Activated T-cell treated with anti-CD3 and anti-CD28 coated beads, Interleukin-2, amount 50 U/mL, for 48 hours (primary cell): ENCODE measurements around the gene GRAMD1C.
"Not testable (repeated sequence)": the region's sequence is repeated elsewhere in the genome, so short reads cannot be mapped to it uniquely, and the experiment has no call there.

Experiments used
- DNase-seq, 2 experiments: peaks; one replicate each; pipeline ENCODE4 v3.0.0-alpha.2; 2020

GRAMD1C gene

DNA sequence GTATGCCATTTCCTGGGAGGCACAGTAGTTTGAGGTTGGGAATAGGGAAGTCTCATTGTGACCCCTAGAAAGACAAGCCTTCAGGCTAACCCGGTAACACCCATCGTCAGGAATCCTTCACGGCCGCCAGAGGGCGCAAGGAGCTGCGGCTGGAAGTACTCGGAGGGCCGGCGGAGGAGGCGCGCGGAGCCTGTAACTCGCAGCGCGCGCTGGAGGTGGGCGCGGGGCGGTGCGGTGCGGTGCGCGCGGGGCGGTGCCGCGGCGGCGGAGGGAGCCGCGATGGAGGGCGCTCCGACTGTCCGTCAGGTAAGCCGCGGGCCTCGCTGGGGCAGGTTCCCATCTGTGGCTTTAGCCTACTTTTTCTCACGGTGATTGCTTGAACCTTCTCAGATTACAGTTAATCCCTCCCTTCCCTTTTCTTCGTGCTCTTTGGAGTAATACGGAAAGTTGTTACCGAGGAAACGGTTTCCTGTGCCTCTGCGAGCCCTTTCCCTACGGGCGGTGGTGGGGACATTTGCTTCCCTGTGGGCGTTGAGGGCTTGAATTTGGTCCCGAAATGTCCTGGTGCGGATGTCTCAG is at the start of gene GRAMD1C:
TSS of gene GRAMD1C (plus strand) at position 158 of the 579 bp plus-strand sequence. CDS start at position 280, 122 bp downstream.
- DNase-seq: peak; percentile 83 to 87

DNA sequence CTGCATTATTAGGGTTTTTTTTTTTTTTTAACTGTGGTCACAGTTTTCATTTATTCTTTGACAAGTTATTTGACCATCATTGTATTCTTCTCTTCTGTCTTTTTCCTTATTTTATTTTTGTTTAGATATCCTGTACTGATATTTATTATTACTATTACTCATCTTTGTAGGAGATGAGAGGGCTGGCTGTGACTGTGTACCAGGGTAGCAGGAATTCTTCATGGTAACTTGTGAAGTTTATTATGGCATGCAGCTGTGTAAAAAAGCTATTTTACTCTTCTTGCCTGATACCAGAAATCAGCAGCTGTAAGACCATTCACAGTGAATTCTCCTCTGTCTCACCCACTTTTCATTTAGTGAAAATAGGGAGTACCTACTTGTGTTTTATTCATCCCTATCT is 47.2 kb upstream of the GRAMD1C start:
- DNase-seq: no peak

DNA sequence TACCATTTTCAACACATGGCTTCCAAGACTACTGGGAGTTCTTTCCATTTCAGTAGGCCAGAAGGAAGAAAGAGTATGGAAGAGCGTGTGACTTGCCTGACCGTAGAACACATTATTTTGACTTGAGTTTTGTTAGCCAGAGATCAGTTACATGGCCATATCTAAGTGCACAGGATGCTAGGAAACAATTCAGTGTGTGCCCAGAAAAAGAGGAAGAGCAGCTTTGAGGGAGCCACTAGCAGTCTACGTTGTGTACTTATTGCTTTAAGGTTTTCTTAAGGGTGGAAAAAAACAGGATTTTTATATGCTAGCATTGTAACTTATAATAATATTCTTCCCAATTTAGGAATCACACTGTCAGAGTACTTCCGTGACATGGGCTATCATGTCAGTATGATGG is 44.1 kb upstream of the GRAMD1C start:
- no peak for DNase-seq

DNA sequence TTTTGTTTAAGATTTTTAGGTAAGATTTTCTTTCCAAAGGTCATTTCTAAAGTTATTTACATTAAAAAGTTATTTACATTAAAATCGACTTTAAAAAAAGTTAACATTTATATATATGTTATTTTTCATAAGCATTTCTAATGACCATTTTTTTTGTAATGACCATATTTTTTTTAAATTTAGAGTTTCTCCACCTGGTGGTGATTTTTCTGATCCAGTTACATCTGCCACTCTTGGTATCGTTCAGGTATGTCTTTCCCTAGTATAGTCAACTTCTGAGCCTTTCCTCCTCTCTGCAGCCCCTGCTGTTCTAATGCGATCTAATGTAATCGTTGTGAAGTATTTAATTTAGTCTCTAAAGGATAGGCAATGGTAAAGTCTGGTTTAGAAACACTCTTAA is 42.9 kb upstream of the GRAMD1C start:
- no peak for DNase-seq

DNA sequence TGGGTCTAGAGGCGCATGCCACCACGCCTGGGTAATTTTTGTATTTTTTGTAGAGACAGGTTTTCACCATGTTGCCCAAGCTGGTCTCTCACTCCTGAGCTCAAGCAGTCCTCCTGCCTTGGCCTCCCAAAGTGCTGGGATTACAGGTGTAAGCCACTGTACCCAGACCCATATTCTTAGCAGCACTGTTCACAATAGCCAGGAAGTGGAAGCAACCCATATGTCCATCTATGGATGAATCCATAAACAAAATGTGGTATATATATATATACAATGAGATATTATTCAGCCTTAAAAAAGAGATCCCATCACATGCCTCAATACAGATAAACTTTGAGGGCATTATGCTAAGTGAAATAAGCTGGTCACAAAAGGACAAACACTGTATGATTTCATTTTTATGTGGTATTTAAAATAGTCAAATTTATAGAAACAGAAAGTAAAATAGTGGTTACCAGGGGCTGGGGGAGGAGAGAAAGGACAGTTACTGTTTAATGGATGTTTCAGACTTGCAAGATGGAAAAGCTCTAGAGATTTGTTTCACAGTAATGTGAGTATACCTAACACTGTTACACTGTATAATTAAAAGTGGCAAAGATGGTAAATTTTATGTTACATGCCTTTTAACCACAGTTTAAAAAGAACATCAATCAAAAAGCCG is 35.7 kb upstream of the GRAMD1C start:
- DNase-seq: no peak

DNA sequence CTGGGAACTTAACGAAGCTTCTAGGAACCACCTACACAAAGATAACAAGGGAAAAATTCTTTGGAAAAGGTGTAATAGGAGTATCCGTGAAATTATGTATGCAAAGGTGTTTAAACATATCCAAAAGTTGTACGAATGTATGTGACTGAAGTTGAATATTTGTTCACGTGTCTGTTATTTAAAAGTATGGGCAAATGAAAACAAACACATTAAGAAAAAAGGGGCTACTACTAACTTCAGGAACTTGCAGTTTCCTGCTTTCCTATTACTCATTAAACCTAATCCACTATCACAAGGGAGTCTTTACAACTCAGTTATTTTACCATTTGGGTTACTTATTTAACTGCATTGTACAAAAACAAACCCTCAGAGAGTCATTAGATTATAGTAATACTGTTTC is 33.9 kb upstream of the GRAMD1C start:
- DNase-seq: no peak

DNA sequence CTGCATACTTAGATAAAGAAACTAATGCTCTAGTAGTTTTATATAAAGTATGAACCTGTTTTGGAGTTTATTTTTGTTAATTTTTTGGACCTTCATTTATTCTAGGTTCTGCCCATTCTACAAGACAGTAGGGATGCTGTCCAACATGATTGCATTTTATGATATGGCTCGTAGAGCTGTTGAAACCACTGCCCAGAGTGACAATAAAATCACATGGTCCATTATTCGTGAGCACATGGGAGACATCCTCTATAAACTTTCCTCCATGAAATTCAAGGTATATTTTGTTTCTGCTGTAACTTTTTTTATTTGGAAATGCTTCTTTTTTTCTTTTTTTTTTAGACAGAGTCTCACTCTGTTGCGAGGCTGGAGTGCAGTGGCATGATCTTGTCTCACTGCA is 33.3 kb upstream of the GRAMD1C start:
- no peak for DNase-seq

DNA sequence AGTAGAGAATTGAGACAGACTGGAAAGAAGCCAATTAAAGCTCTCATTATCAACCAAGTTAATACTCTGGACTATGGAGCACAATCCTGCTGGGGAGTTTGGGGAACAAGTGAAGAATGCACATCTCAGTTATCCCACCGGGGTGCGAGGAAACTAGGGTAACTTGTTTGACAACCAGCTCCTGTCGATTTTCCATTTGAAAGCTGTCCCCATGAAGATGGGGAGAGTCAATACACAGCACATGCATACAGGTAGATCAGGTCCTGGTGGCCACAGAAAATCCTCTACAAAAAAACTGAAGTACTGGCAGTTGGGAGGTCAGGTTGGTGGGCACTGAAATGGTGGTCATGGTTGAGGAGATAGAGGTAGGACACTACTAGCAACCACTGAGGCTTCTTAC is 25.7 kb upstream of the GRAMD1C start:
- no peak for DNase-seq

DNA sequence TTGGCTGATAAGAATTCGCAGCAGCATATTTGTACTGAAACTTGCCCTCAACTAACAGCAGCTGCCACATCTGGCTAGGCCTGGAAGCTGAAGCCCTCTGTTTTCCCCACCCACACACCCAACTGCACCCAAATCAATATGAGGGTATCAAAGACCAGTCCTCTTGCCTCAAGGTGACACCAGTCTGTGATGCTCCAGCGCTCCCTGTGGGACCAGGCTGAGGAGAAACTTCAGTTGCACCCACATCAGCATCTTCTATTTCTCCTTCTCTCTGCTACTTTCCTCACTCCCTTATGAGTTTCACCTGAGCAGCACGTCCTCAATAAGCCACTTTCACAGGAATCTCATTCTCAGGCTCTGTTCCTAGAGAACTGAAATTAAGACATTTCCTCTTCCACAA is 18.7 kb upstream of the GRAMD1C start:
- DNase-seq: no peak

DNA sequence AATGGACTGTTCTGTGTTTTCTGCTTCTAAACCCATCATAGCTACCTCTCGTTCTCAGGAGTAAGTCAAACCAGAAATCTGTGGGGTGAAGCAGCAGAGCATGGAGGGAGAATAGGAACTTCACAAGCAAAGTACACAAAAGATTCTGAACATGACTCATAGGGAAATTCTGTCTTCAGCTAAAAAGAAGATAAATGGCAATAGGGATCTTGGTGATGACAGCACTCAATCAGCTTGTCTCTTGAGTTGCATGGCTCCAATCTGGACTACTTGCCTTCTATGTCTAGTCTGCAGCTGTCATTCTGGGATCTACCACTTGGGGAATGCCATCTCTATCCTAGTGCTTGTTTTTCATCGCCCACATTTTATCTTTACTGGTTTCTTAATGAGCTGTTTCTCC is 13.5 kb upstream of the GRAMD1C start:
- no peak for DNase-seq

DNA sequence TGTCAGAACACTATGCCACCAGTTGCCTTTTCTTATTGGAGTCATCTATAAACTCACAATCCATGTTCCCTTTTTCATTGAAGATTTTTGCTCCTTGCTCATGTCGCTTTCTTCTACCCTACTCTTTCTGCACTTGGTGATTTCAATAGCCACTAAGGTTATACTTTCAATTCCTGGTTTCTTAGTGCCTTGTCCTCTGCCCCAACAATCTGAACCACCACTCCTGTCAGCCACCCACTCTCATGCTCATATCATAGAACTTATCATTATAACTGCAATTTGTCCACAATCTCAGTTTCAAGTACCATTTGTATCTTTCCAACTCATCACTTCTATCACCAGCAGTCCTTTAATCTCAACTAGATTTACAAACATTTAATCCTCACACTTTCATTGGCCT is 10.0 kb upstream of the GRAMD1C start:
- no peak for DNase-seq

DNA sequence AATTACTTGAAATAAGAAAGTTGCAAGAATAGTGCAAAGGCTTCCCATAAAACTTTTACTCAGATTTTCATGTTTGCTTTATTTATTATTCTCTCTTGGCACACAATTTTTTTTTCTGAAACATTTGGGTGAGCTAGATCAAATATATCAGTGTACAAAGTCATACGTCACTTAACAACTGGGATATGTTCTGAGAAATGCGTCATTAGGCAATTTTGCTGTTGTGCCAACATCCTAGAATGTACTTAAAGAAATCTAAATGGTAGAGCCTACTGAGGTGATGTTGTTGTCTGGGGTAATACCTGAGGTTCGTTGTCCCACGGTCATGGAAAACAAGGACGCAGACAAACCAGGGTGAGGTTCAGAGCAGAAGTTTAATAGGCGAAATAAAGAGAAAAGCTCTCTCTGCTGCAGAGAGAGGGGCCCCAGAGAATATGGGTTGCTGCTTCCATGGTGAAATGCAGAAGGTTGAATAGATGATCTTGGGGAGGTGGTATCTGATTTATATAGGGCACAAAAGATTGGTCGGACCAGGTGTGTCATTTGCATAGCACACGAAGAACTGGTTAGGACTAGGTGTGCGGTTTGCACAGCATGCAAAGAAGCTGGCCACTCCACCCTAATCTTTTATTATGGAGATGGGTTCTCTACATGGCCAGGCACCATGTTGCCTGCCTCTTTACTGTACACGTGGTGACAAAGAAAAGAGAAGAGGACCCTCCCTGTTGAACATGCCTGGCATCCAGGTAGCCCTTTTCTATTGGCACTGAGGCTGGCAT is 8.8 kb upstream of the GRAMD1C start:
- no peak for DNase-seq

DNA sequence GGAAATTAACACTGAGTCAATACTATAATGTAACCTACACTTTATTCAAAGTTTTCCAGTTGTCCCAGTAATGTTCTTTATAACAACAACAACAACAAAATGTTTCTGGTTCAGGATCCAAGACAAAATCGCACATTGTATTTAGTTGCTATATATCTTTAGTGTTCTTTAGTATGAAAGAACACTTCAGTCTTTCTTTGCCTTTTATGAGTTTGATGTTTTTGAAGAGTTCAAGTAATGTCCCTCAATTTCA is 7.6 kb upstream of the GRAMD1C start:
- no peak for DNase-seq

DNA sequence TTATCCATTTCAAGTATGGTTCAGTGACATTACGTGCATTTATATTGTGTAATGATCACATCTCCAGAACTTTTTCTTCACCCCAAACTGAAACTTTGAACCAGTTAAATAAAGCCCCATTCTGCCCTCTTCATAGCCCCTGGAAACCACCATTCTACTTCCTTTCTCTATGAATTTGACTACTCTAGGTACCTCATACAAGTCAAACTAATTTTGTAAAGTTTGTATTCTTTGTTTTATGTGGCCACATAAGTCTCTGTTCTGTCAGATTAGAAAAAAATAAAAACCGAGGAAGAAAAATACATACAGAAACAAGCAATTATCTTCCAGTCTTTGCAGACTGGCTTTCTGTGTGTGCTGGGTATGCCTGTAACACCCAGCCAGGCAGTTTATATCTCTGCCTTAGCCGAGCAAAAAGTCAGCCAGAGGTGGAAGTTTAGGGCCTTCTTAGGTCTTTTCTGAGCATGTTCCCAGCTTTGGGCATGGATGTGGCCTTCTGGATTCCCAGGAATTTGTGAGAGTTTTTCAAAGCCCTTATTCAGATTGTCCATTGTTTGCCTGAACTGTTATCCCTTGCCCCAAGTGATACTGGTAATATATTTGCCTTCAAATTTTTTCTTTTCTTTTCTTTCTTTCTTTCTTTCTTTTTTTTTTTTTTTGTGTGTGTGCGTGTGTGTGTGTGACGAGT is 6.0 kb upstream of the GRAMD1C start:
- DNase-seq: no peak

DNA sequence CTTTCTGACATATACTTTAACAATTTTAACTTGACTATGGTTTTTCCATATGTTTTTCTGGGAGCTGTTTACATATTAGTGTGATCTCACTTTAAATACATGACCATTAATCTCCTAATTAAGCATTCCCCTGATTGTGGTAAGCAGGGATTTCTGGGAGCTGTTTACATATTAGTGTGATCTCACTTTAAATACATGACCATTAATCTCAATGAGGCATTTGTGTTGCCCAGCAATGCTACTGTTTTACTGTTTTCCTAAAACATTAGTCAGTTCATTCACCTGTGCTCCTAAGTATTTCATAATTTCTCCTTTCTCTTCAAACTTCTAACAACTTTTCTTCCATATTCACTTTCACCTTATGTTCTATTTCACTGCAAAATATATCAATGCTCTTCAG is 3.6 kb upstream of the GRAMD1C start:
- no peak for DNase-seq

DNA sequence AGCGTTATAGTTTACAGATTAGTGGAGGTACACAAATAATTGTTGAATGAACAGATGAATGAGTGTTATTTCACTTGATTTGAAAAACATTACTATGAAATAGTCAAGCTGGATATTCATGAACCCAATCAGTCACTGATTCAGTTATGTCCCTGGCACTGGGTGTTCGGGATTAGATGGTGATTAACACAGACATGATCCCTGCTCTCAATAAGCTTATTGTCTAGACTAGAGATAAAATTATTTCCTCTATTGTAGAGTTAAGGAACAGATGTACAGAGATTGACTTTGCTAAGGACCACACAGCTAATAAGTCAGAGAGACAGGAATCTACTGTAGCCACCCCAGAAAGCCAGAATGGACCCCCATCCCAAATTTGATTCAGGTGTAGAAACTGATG is 963 bp downstream of the GRAMD1C start:
- no peak for DNase-seq

DNA sequence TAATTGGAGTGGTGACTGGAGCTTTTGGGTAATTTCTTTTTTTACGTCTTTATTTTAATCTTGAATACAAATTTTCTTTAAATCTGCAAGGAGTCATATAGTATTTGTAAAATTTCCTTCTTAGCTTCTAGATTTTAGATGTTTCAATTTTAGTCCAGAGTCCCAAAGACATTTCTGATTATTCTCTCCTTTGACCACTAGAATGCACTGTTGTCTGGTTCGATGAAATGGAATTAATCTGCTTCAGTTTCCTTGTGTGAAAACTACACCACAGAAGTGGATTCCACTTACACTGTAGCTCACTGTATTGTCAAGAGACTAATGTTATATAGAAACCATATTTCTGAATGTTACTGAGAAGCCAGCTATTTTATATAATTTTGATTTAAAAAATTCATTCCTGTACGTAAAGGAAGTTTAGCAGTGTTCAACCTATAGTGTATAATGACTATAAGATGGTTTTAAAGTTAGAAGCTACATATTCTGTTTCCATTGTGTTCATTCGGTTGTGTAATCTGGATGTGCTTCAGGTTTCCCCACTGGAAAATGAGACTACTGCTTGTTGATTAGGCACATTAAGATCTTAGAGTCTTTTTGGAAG is 6.1 kb downstream of the GRAMD1C start:
- DNase-seq: no peak

DNA sequence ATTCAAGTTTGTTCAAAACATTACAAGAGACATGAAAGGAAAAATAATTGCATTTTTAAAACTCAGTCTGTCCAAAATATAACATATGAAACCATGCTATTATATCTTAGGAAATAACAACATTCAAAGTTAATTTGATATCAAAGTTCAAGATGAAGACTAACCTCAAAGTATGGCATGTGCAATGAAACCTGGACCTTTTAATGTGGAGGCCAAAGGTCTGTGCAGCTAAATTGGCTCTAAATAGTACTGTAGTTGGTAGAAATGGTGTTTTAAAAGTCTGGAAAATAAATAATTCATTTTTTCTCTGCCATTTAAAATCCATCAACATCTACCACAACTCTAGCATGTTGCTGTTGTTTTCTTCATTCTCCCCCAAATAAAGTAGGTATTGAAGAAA is 8.7 kb downstream of the GRAMD1C start:
- no peak for DNase-seq

DNA sequence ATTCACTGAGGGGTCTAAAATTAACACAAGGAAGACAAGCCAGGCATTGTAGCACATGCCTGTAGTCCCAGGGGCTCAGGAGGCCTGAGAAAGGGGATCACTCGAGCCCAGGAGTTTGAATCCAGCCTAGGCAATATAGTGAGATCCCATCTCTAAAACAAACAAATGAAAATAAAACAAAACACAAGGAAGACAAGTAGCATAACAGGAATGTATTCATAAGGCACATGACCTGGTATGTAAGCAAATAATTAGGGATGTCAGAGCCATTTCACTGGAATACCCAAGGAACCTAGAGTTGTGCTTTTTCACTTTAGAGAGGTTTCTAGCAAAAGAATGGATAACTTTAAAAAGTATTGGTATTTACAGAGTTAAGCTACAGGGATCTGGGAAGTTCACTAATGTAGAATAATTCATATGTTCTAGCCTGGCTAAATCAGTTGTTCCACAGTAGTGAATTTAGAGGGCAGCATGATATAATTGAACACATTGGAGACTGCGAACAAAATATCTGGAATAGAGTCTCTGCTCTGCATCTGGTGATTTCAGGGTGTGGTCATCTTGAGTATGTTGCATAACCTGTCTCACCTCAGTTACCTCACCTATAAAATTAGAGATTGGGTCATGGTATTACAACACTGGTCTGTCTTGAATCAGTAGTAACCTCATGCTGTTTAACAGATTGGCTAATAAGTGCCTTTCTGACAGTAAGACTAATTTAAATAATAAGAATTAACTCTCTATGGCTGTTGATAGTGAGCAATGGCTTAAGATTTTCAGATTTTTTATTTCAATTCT is 9.3 kb downstream of the GRAMD1C start:
- no peak for DNase-seq

DNA sequence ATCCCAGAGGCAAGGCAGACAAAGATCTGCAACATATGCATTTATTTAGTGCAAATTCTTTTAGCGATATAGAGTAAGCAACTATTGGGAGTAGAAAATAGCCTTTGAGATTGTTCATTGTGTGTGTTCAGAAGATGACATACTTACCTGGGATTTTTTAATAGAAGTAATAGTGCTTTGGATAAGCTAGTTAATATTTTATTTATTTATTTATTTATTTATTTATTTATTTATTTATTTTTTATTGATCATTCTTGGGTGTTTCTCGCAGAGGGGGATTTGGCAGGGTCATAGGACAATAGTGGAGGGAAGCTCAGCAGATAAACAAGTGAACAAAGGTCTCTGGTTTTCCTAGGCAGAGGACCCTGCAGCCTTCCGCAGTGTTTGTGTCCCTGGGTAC is 10.5 kb downstream of the GRAMD1C start:
- DNase-seq: not testable (repeated sequence)

DNA sequence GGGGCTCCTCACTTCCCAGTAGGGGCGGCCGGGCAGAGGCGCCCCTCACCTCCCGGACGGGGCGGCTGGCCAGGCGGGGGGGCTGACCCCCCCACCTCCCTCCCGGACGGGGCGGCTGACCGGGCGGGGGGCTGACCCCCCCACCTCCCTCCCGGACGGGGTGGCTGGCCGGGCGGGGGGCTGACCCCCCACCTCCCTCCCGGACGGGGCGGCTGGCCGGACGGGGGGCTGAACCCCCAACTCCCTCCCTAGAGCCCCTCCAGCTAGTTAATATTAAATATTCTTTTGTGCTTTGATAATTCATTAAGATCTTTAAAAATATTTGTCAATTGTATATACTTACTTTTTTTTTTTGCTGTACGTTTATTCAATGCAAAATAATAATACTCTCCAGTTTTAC is 11.3 kb downstream of the GRAMD1C start:
- DNase-seq: not testable (repeated sequence)

DNA sequence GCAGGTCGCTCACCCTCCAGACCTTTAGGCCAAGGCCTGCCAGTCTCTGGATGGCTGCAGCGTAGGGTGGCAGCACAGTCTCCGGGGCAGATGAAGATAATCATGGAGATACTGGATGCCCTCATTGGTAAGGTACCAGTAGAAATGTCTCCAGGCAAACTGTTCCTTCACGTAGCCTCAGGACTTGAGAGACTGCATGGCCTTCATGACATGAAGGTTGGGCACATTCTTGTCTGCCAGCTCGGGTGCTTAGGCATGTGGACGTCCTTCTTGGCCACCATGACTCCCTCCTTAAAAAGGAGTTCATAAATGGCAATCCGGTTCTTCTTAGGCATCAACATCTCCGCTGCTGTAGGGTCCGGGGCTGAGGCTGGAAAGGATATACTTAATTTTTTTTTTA is 11.8 kb downstream of the GRAMD1C start:
- not testable (repeated sequence) for DNase-seq

DNA sequence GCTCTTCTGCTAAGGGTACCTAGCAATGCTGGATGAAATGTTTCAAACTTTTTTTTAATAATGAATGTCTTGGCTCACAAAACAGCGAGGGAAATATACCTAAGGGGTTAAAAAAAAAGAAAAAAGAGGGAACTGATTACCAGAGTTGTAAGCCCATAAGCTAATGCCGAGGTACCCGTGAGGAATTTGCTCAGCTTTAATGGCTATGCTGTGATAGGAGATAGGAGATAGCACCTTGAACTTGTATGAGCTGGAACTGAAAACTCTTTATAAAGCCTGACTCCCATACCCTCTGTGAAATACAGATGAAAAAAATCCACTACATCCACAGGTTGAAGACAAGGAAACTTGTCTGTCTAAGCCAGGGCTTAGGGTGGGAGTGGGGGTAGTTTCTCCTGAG is 13.9 kb downstream of the GRAMD1C start:
- DNase-seq: no peak
